Tibial artery (tissue), 4 donors: ENCODE results near the gene PRTG.

ENCODE experiments used
- DNase-seq, 2 donors: peaks; one replicate each; pipeline ENCODE4 v3.0.0-alpha.2; 2019
- H3K27ac ChIP-seq, 2 donors: fragments of 200-600 bp; sonication (generic) in 1 of 2; 1 replicate in 1 of 2; 2 replicates in 1 of 2; pipeline ENCODE4 v1.5.1; 2018 to 2019; ENCODE audit warnings: mild to moderate bottlenecking in 1 of 2
- H3K27me3 ChIP-seq, 2 donors: fragments of 200-600 bp; sonication (generic) in 1 of 2; one replicate each; pipeline versions ENCODE4 v1.5.1 to v1.6.0; 2016 to 2019
- H3K36me3 ChIP-seq, 3 donors: fragments of 200-600 bp; sonication (generic) in 2 of 3; one replicate each; pipeline ENCODE4 v1.5.1; 2016 to 2019; ENCODE audit warnings: mild to moderate bottlenecking in 2 of 3
- H3K4me1 ChIP-seq, 4 donors: fragments of 200-600 bp; sonication (generic) in 2 of 4; 1 replicate in 3 of 4; 2 replicates in 1 of 4; pipeline ENCODE4 v1.5.1; 2016 to 2019
- H3K4me3 ChIP-seq, 2 donors: fragments of 200-600 bp; sonication (generic) in 1 of 2; 1 replicate in 1 of 2; 2 replicates in 1 of 2; pipeline ENCODE4 v1.5.1; 2018 to 2019; ENCODE audit warnings: mild to moderate bottlenecking in 2 of 2
- H3K9me3 ChIP-seq, 3 donors: fragments of 200-600 bp; sonication (generic) in 1 of 3; one replicate each; pipeline ENCODE4 v1.5.1; 2016 to 2019
- intact Hi-C: fragments of 100-400 bp; cut with DNase I; formaldehyde crosslinking; loops from one replicate; pipeline ENCODE4 v1.15.0; 2023; ENCODE audit warnings: low total_unique reads
- TF ChIP-seq, protein P1 (sequence below), 2 experiments: fragments of 200-600 bp in 1 of 2; fragments of 450-650 bp in 1 of 2; IDR thresholded peaks; one replicate each; pipeline ENCODE4 v1.5.1; 2017 to 2019; ENCODE audit warnings: antibody characterized with exemption in 2 of 2, mild to moderate bottlenecking in 1 of 2, moderate library complexity in 1 of 2

PRTG gene

DNA sequence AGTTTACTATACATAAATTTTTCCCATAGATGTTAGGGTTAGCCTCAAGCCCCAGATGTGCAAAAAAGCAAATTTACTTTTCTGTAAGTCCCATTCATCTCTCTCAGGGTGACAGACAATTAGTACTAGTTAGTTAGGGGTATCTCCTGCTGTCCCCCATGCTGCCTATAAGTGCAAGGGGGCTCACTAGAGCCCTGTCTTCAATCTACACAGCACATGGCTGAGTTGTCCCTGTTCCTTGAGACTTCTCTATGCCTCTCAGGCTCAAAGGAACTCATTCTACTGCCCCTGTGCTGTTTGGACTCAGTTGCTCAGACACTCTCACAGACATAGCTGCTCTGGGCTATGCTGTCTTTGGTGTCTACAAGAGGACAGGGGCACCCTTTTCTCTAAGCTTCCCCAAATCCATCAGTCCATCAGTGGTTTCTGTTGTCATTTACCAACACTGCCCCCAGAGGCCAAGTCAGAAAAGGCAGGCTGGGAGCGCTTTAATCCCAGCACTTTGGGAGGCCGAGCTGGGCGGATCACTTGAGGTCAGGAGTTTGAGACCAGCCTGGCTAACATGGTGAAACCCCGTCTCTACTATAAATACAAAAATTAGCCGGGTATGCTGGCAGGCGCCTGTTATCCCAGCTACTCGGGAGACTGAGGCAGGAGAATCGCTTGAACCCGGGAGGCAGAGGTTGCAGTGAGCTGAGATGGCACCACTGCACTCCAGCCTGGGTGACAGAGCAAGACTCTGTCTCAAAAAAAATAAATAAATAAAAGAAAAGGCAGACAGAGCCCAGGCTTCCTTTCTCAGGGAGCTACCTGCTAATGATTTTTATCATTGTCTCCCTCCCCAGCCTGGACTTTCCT, 31.4 kb upstream of the PRTG start:
- no peaks in the 10 kb centered on the region for H3K36me3 ChIP-seq
- TF ChIP-seq, protein P1, sequence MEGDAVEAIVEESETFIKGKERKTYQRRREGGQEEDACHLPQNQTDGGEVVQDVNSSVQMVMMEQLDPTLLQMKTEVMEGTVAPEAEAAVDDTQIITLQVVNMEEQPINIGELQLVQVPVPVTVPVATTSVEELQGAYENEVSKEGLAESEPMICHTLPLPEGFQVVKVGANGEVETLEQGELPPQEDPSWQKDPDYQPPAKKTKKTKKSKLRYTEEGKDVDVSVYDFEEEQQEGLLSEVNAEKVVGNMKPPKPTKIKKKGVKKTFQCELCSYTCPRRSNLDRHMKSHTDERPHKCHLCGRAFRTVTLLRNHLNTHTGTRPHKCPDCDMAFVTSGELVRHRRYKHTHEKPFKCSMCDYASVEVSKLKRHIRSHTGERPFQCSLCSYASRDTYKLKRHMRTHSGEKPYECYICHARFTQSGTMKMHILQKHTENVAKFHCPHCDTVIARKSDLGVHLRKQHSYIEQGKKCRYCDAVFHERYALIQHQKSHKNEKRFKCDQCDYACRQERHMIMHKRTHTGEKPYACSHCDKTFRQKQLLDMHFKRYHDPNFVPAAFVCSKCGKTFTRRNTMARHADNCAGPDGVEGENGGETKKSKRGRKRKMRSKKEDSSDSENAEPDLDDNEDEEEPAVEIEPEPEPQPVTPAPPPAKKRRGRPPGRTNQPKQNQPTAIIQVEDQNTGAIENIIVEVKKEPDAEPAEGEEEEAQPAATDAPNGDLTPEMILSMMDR (IDR thresholded peaks at IDR 0.05): peak; percentile 49 to 52
- H3K27me3 ChIP-seq: peaks cover 0 to 2% of the 10 kb centered on the region in 2 donors
- no peak overlapping the region for H3K27ac ChIP-seq
- DNase-seq: peak in 1 of 2 donors; percentile 33
- no peaks in the 10 kb centered on the region for H3K9me3 ChIP-seq
- no peak overlapping the region for H3K4me3 ChIP-seq
- intact Hi-C loops: no loop called here
- no peaks in the 10 kb centered on the region for H3K4me1 ChIP-seq

DNA sequence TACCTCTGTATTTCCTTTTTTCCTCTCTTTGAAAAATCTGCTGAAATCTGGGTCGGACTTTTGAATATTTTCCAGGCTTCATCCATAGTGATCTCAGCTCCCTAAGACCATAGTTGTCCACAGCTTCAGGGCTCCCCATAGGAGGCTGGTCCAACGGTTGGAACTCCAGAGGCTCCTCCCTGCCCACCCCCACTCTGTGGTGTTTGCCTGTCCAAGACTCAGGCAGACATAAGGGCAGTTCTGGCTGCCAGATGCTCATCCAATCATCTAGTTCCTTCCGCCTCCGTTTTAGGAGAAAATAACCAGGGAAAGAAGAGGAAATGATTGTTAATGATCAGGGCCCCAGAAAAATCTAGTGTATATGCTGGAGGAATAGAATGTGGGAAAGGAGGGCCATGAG, 27.9 kb upstream of the PRTG start:
- intact Hi-C loops: no loop called here
- Histone ChIP-seq H3K27ac (no peak overlapping the region), H3K9me3 (no peaks in the 10 kb centered on the region), H3K27me3 (peaks cover 0 to 2% of the 10 kb centered on the region in 2 donors), H3K36me3 (no peaks in the 10 kb centered on the region), H3K4me1 (no peaks in the 10 kb centered on the region), H3K4me3 (no peak overlapping the region)
- no peak for DNase-seq
- TF ChIP-seq, protein P1 (IDR thresholded peaks at IDR 0.05): no peak

DNA sequence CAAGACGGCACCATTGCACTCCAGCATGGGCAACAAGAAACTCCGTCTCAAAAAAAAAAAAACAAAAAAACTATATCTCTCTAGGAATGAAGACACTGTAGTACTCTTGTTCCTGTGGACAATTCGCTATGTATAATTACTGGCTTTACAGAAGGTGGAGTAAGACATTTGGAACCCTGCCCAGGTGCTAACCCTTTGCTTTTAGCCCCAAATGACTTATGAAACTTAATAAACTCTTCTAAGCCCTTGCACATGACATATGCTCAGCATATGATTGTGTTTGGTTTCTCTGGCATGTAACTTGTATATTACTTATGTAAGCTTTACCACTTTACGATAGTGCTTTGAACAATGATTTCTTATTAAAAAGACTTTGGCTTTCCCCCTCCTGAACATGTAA, 27.3 kb upstream of the PRTG start:
- H3K4me1 ChIP-seq: no peaks in the 10 kb centered on the region
- no peaks in the 10 kb centered on the region for H3K36me3 ChIP-seq
- no peaks in the 10 kb centered on the region for H3K9me3 ChIP-seq
- TF ChIP-seq, protein P1 (IDR thresholded peaks at IDR 0.05): no peak
- H3K27me3 ChIP-seq: peaks cover 0 to 2% of the 10 kb centered on the region in 2 donors
- H3K27ac ChIP-seq: no peak overlapping the region
- DNase-seq: no peak
- intact Hi-C loops: no loop called here
- H3K4me3 ChIP-seq: no peak overlapping the region

DNA sequence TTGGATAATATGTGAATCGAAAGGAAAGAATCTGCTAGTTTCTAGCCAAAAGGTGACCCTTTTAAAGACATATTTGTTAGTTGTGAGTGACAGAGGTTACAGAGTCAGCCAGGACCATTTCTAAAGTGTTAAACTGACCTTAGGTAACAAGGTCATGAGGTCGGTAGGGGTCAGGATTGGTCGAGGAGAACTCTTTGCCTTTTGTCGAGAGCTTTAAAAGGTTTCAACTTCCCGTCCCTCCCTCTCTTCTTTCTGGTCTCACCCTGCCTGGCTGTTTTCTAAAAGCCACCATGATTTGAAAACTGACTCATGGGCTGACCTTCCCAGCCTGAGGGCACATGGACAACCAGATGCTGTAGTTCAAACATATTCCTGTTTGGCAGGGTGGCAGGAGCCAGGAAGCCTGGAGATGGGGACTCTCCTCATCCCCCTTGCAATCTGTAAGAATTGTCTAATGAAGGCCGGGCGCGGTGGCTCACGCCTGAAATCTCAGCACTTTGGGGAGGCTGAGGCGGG, 25.8 kb upstream of the PRTG start:
- no peak for DNase-seq
- no peaks in the 10 kb centered on the region for H3K36me3 ChIP-seq
- H3K4me3 ChIP-seq: no peak overlapping the region
- H3K27me3 ChIP-seq: peaks cover 0 to 2% of the 10 kb centered on the region in 2 donors
- H3K4me1 ChIP-seq: no peaks in the 10 kb centered on the region
- no peaks in the 10 kb centered on the region for H3K9me3 ChIP-seq
- intact Hi-C loops: no loop called here
- H3K27ac ChIP-seq: no peak overlapping the region
- TF ChIP-seq, protein P1 (IDR thresholded peaks at IDR 0.05): no peak

DNA sequence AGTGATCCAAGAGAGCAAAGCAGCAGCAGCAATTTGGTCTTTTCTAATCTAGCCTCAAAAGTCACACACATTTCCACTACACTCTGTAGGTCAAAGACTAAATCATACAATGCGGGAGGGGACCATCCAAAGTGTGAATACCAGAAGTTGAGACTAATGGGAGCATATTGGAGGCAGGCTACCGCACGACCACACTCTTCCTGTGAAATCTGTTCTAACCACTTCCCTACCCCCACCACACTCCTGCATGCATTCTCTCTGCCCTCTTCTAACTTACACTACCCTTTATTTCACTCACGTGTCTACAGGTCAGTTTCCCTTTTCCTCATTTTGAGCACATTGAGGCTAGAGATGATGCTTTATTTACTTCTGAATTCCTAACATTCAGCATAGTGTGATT, 23.7 kb upstream of the PRTG start:
- H3K27ac ChIP-seq: no peak overlapping the region
- no peaks in the 10 kb centered on the region for H3K4me1 ChIP-seq
- no peaks in the 10 kb centered on the region for H3K36me3 ChIP-seq
- peaks cover 0 to 2% of the 10 kb centered on the region in 2 donors for H3K27me3 ChIP-seq
- H3K4me3 ChIP-seq: no peak overlapping the region
- intact Hi-C loops: no loop called here
- no peaks in the 10 kb centered on the region for H3K9me3 ChIP-seq
- TF ChIP-seq, protein P1 (IDR thresholded peaks at IDR 0.05): no peak
- DNase-seq: no peak
